Type B pancreatic cell (in vitro differentiated cells): ENCODE results near the gene LSS. TPM values are rescaled to one million over a fixed set of nuclear protein-coding genes. Genes with fewer than 3 reads are reported as not detected.
A peak's percentile ranks its signal among the peaks of the same experiment; 100 is the strongest.

Source experiments
- DNase-seq: peaks from one replicate; pipeline ENCODE4 v3.0.0; 2021; ENCODE audit warnings: mixed read lengths; ENCODE audit not compliant: unreplicated experiment; ENCODE audit errors: extremely low spot score
- H3K27ac Mint-ChIP-seq: 2 replicates; pipeline ENCODE4 v1.8.0; 2021; ENCODE audit warnings: mild to moderate bottlenecking, mixed read lengths
- H3K27me3 Mint-ChIP-seq: 2 replicates; pipeline ENCODE4 v1.8.0; 2021; ENCODE audit warnings: mixed read lengths
- H3K36me3 Mint-ChIP-seq: 2 replicates; pipeline ENCODE4 v1.8.0; 2021; ENCODE audit warnings: mixed read lengths
- H3K4me1 Mint-ChIP-seq: one replicate; pipeline ENCODE4 v1.8.0; 2021; ENCODE audit warnings: mixed read lengths; ENCODE audit not compliant: unreplicated experiment
- H3K4me3 Mint-ChIP-seq: 2 replicates; pipeline ENCODE4 v1.8.0; 2021; ENCODE audit warnings: mild to moderate bottlenecking, mixed read lengths
- H3K9me3 Mint-ChIP-seq: 2 replicates; pipeline ENCODE4 v1.8.0; 2021; ENCODE audit warnings: mixed read lengths
- CTCF ChIP-seq: fragments of 200-600 bp; sonication (generic); conservative IDR thresholded peaks from 2 replicates; pipeline ENCODE4 v1.5.0; 2021; ENCODE audit warnings: antibody characterized with exemption, mild to moderate bottlenecking
- total RNA-seq: library from RNA; stranded (reverse); gene quantifications from 2 replicates; pipeline ENCODE4 v1.2.1, GENCODE V29; 2021; ENCODE audit warnings: low replicate concordance

Gene LSS
- total RNA-seq, 1 donor from 2014 or later: 70.2 TPM

- Mint-ChIP-seq H3K4me1 (peaks cover 5% of the 10 kb centered on the region), H3K4me3 (peak overlapping the region; percentile 14), H3K27me3 (no peaks in the 10 kb centered on the region), H3K9me3 (no peaks in the 10 kb centered on the region), H3K36me3 (no peaks in the 10 kb centered on the region), H3K27ac (no peak overlapping the region)
- peak; percentile 76 for DNase-seq
- TF ChIP-seq CTCF: peak; percentile 84
Measured at GRCh38 chr21:46153247-46154154, 75.1 kb downstream of the LSS start.

- H3K27ac Mint-ChIP-seq: no peak overlapping the region
Measured at GRCh38 chr21:46152927-46153246, 75.7 kb downstream of the LSS start.

GRCh38 chr21:46151989-46152926 lies 76.3 kb downstream of the LSS start:
- no peak overlapping the region for H3K4me3 Mint-ChIP-seq
- H3K4me1 Mint-ChIP-seq: peaks cover 5% of the 10 kb centered on the region
- DNase-seq: peak; percentile 50
- no peak overlapping the region for H3K27ac Mint-ChIP-seq
- no peaks in the 10 kb centered on the region for H3K36me3 Mint-ChIP-seq
- no peaks in the 10 kb centered on the region for H3K9me3 Mint-ChIP-seq
- no peak for TF ChIP-seq CTCF
- H3K27me3 Mint-ChIP-seq: no peaks in the 10 kb centered on the region

More at GRCh38 chr21:46152927-46153246, 75.7 kb downstream of the LSS start:
- no peak for TF ChIP-seq CTCF
- H3K4me1 Mint-ChIP-seq: peaks cover 5% of the 10 kb centered on the region
- no peaks in the 10 kb centered on the region for H3K36me3 Mint-ChIP-seq
- no peak overlapping the region for H3K4me3 Mint-ChIP-seq
- no peaks in the 10 kb centered on the region for H3K9me3 Mint-ChIP-seq
- no peaks in the 10 kb centered on the region for H3K27me3 Mint-ChIP-seq
- DNase-seq: no peak

- H3K4me1 Mint-ChIP-seq: peaks cover 9% of the 10 kb centered on the region
- no peak overlapping the region for H3K4me3 Mint-ChIP-seq
- TF ChIP-seq CTCF: no peak
- no peaks in the 10 kb centered on the region for H3K9me3 Mint-ChIP-seq
- no peak overlapping the region for H3K27ac Mint-ChIP-seq
- DNase-seq: peak; percentile 68
- no peaks in the 10 kb centered on the region for H3K27me3 Mint-ChIP-seq
- no peaks in the 10 kb centered on the region for H3K36me3 Mint-ChIP-seq
Measured at GRCh38 chr21:46151261-46151988, 77.1 kb downstream of the LSS start.

- no peaks in the 10 kb centered on the region for H3K9me3 Mint-ChIP-seq
- no peak overlapping the region for H3K27ac Mint-ChIP-seq
- TF ChIP-seq CTCF: no peak
Measured at GRCh38 chr21:46150491-46151121, 78.0 kb downstream of the LSS start.

More at GRCh38 chr21:46150491-46151121, 78.0 kb downstream of the LSS start:
- DNase-seq: no peak
- Mint-ChIP-seq H3K27me3 (no peaks in the 10 kb centered on the region), H3K4me3 (no peak overlapping the region), H3K36me3 (no peaks in the 10 kb centered on the region), H3K4me1 (peaks cover 10% of the 10 kb centered on the region)
